Measurements from ENCODE around the gene SOX10. TPM values are rescaled to one million over a fixed set of nuclear protein-coding genes. Genes with fewer than 3 reads are reported as not detected.

The SOX10 gene
- total RNA-seq, 2 experiments from 2014 or later: not detected

DNA sequence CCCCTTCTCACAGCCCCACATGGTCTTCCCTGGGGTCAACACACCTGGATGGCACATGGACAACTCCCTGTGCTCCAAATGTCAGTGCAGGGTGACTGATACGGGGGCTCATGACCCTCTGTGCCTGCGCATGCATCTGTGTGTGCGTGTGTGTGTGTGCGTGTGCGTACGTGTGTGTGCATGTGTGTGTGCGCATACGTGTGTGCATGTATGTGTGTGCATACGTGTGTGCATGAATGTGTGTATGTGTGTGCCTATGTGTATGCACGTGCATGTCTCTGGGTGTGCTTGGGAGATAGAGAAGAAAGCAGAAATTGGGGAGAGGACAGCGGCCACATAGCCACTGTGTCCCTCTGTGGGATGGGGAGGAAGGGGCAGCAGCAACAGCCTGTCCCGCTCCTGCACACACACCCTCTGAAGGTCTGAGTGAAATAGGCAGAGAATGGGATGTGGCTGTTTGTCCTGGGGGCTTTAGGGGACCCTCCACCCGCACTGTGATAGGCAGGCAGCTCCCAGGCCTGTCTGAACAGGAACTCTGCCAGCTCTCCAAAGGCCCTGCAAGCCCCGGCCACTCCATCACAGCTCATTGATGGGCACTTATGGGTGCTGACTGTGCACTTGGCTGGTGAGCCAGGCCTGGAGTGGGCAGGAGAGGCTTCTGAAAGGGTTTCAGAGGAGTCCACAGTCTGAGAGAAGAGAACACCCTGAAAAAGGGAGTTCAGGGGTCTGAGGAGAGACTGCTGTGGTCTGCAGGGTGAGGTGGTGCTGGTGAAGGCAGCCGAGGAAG, 44.2 kb upstream of the SOX10 start:
- intact Hi-C loops (cut with micrococcal nuclease; ENCODE audit: unreplicated experiment): no loop called here
- H3K4me1 ChIP-seq (ENCODE audit: insufficient read depth, low read length, poor library complexity, severe bottlenecking): no peaks in the 10 kb centered on the region
- H3K79me2 ChIP-seq (ENCODE audit: insufficient read depth, low read depth, low read length): no peaks in the 10 kb centered on the region
- H3K9me3 ChIP-seq (ENCODE audit: low read length): no peaks in the 10 kb centered on the region
- H3K9me2 ChIP-seq (ENCODE audit: insufficient read depth, low read length): no peaks in the 10 kb centered on the region
- H2AFZ ChIP-seq (ENCODE audit: low read length): no peak overlapping the region
- H3K4me2 ChIP-seq (ENCODE audit: low read length): no peak overlapping the region
- BruUV-seq (replicated peaks): no TSS peak
- CTCF ChIA-PET (ENCODE audit: unreplicated experiment): interaction anchor here (0.6 kb wide), 1 partner anchor 71 kb away, joined by 3 read pairs; no protein-coding TSS in a partner anchor
- no peak for DNase-seq (ENCODE audit: low spot score)
- TF ChIP-seq EZH2phosphoT487 (IDR thresholded peaks at IDR 0.05; ENCODE audit: borderline replicate concordance, low read depth, low read length) (no peak), CTCF (conservative IDR thresholded peaks at IDR 0.05; ENCODE audit: low read length) (no peak)
- H3K4me3 ChIP-seq (ENCODE audit: low read depth, low read length, poor library complexity, severe bottlenecking): no peak overlapping the region
- H3K36me3 ChIP-seq (ENCODE audit: insufficient read depth, low read length): no peaks in the 10 kb centered on the region
- POLR2A ChIA-PET: interaction anchor here (0.6 kb wide), 1 partner anchor 162 kb away, joined by 3 read pairs; no protein-coding TSS in a partner anchor
- H3K27ac ChIP-seq (ENCODE audit: low read depth, low read length, poor library complexity, severe bottlenecking): no peak overlapping the region
- H4K20me1 ChIP-seq (ENCODE audit: insufficient read depth, low read length): no peaks in the 10 kb centered on the region

GRCh38 chr22:38027487-38027886, 43.1 kb upstream of the SOX10 start:
- DNase-seq (ENCODE audit: low spot score): no peak
- Histone ChIP-seq H3K9me3 (ENCODE audit: low read length) (no peaks in the 10 kb centered on the region), H4K20me1 (ENCODE audit: insufficient read depth, low read length) (no peaks in the 10 kb centered on the region), H3K4me3 (ENCODE audit: low read depth, low read length, poor library complexity, severe bottlenecking) (no peak overlapping the region), H2AFZ (ENCODE audit: low read length) (no peak overlapping the region), H3K27ac (ENCODE audit: low read depth, low read length, poor library complexity, severe bottlenecking) (no peak overlapping the region), H3K4me1 (ENCODE audit: insufficient read depth, low read length, poor library complexity, severe bottlenecking) (no peaks in the 10 kb centered on the region), H3K4me2 (ENCODE audit: low read length) (no peak overlapping the region), H3K36me3 (ENCODE audit: insufficient read depth, low read length) (no peaks in the 10 kb centered on the region), H3K79me2 (ENCODE audit: insufficient read depth, low read depth, low read length) (no peaks in the 10 kb centered on the region), H3K9me2 (ENCODE audit: insufficient read depth, low read length) (no peaks in the 10 kb centered on the region)
- intact Hi-C loops (cut with micrococcal nuclease; ENCODE audit: unreplicated experiment): no loop called here
- ChIA-PET CTCF (ENCODE audit: unreplicated experiment) (no interaction called here), POLR2A (interaction anchor here (0.6 kb wide), 1 partner anchor 161 kb away, joined by 3 read pairs; no protein-coding TSS in a partner anchor)
- TF ChIP-seq EZH2phosphoT487 (IDR thresholded peaks at IDR 0.05; ENCODE audit: borderline replicate concordance, low read depth, low read length) (no peak), CTCF (conservative IDR thresholded peaks at IDR 0.05; ENCODE audit: low read length) (no peak)
- no TSS peak for BruUV-seq (replicated peaks)

Data from OCI-LY7 (cell line).